OCI-LY3 (cell line): ENCODE data around the gene MADCAM1.

ENCODE experiments used
- H2AFZ ChIP-seq: fragments of 200-600, 300-600 bp; shearing (Covaris generic); 2 replicates; pipeline ENCODE4 v1.6.0; 2014; ENCODE audit warnings: antibody characterized with exemption, low read depth, low read length
- H3K27ac ChIP-seq: fragments of 200-600, 300-600 bp; sonication (generic); 2 replicates; pipeline ENCODE4 v1.5.1; 2014; ENCODE audit warnings: mild to moderate bottlenecking, low read length, moderate library complexity, mixed read lengths
- H3K27me3 ChIP-seq: fragments of 200-600, 300-600 bp; sonication (generic); 2 replicates; pipeline ENCODE4 v1.6.1; 2014; ENCODE audit warnings: low read depth, low read length, mixed read lengths
- H3K36me3 ChIP-seq: fragments of 200-600, 300-600 bp; sonication (generic); replicated peaks from 2 replicates; pipeline ENCODE3; 2014; ENCODE audit warnings: low read depth, low read length, mixed read lengths
- H3K4me1 ChIP-seq: fragments of 300-600, 200-600 bp; sonication (generic); 2 replicates; pipeline ENCODE4 v1.6.1; 2014; ENCODE audit warnings: low read length, mixed read lengths
- H3K4me2 ChIP-seq: fragments of 200-600, 300-600 bp; sonication (generic); 2 replicates; pipeline ENCODE4 v1.6.1; 2014; ENCODE audit warnings: low read length, mixed read lengths
- H3K4me3 ChIP-seq: fragments of 300-600, 200-600 bp; sonication (generic); 2 replicates; pipeline ENCODE4 v1.5.1; 2014; ENCODE audit warnings: antibody characterized with exemption, mild to moderate bottlenecking, low read length, moderate library complexity
- H3K79me2 ChIP-seq: fragments of 300-600, 200-600 bp; shearing (Covaris generic); 2 replicates; pipeline ENCODE4 v1.6.1; 2014; ENCODE audit warnings: mild to moderate bottlenecking, low read length, mixed read lengths
- H3K9ac ChIP-seq: fragments of 300-600, 200-600 bp; shearing (Covaris generic); 2 replicates; pipeline ENCODE4 v1.6.0; 2014; ENCODE audit warnings: mild to moderate bottlenecking, low read length, moderate library complexity
- H3K9me3 ChIP-seq: fragments of 200-600, 300-600 bp; shearing (Covaris generic); 2 replicates; pipeline ENCODE4 v1.6.1; 2014; ENCODE audit warnings: low read length, mixed read lengths; ENCODE audit not compliant: insufficient read depth
- H4K20me1 ChIP-seq: fragments of 200-600, 300-600 bp; sonication (generic); 2 replicates; pipeline ENCODE4 v1.6.1; 2016; ENCODE audit warnings: low read length, mixed read lengths; ENCODE audit not compliant: insufficient read depth
- CTCF ChIP-seq: fragments of 200-600, 300-600 bp; sonication (generic); IDR thresholded peaks from 2 replicates; pipeline ENCODE4 v1.5.1; 2014; ENCODE audit warnings: antibody characterized with exemption, low read length, low read depth
- EZH2phosphoT487 ChIP-seq: fragments of 200-600 bp; shearing (Covaris generic); IDR thresholded peaks from 2 replicates; pipeline ENCODE4 v1.6.1; 2018; ENCODE audit warnings: antibody characterized with exemption, mixed run types, low read depth

Gene MADCAM1

GRCh38 chr19:489418-490196 lies 6.7 kb upstream of the MADCAM1 start:
- Histone ChIP-seq H3K9ac (peak overlapping the region; percentile 92), H3K36me3 (peaks cover 4% of the 10 kb centered on the region), H3K4me3 (peak overlapping the region; percentile 98), H2AFZ (peak overlapping the region; percentile 16; the same call in 1 of the 2 replicates), H3K27me3 (no peaks in the 10 kb centered on the region), H3K4me2 (peak overlapping the region; percentile 96), H3K9me3 (no peaks in the 10 kb centered on the region), H3K79me2 (no peaks in the 10 kb centered on the region; the same call in 1 of the 2 replicates), H4K20me1 (no peaks in the 10 kb centered on the region), H3K4me1 (peaks cover 11% of the 10 kb centered on the region), H3K27ac (no peak overlapping the region)
- TF ChIP-seq EZH2phosphoT487 (no peak), CTCF (no peak)

DNA sequence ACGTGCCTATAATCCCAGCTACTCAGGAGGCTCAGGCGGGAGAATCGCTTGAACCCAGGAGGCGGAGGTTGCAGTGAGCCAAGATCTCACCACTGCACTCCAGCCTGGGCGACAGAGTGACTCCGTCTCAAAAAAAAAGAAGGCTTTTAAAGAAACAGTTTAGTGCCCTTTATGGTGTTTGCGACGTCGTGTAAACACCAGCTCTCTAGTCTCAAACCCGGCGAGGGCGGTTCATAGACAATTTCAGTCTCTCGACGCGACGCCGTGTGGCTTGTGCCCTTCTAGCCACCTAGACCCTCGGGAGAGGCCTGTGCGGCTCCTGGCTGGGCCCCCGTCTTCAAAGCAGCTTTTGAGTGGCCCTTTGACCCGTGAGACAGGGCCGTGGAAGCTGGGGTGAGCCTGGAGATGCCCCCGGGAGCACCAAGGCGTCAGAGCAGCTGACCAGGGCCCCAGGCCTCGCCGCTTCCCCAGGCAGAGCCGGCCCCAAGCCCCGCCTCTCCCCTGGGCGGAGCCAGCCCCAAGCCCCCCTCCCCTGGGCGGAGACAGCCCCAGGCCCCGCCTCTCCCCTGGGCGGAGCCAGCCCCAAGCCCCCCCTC lies 5.0 kb upstream of the MADCAM1 start:
- peaks cover 11% of the 10 kb centered on the region for H3K4me1 ChIP-seq
- H3K9ac ChIP-seq, result no peak overlapping the region
- no peak overlapping the region for H3K27ac ChIP-seq
- no peak overlapping the region for H3K4me3 ChIP-seq
- H3K9me3 ChIP-seq, result no peaks in the 10 kb centered on the region
- no peak overlapping the region for H3K4me2 ChIP-seq
- no peaks in the 10 kb centered on the region for H4K20me1 ChIP-seq
- H3K79me2 ChIP-seq, result no peaks in the 10 kb centered on the region; the same call in 1 of the 2 replicates
- TF ChIP-seq EZH2phosphoT487 (no peak), CTCF (no peak)
- H3K27me3 ChIP-seq, result no peaks in the 10 kb centered on the region
- H2AFZ ChIP-seq, result no peak overlapping the region
- H3K36me3 ChIP-seq, result peaks cover 4% of the 10 kb centered on the region

GRCh38 chr19:492091-492531 lies 4.2 kb upstream of the MADCAM1 start:
- Histone ChIP-seq H4K20me1 (no peaks in the 10 kb centered on the region), H3K79me2 (no peaks in the 10 kb centered on the region; the same call in 1 of the 2 replicates), H3K4me2 (no peak overlapping the region), H2AFZ (no peak overlapping the region), H3K4me3 (no peak overlapping the region), H3K4me1 (peaks cover 11% of the 10 kb centered on the region), H3K9me3 (no peaks in the 10 kb centered on the region), H3K27ac (no peak overlapping the region), H3K27me3 (no peaks in the 10 kb centered on the region), H3K36me3 (peaks cover 4% of the 10 kb centered on the region), H3K9ac (no peak overlapping the region)
- no peak for TF ChIP-seq EZH2phosphoT487
- TF ChIP-seq CTCF, result no peak

- no peak overlapping the region for H3K27ac ChIP-seq
- no peaks in the 10 kb centered on the region for H4K20me1 ChIP-seq
- no peak overlapping the region for H3K4me2 ChIP-seq
- no peaks in the 10 kb centered on the region for H3K36me3 ChIP-seq
- peaks cover 7% of the 10 kb centered on the region for H3K4me1 ChIP-seq
- no peak for TF ChIP-seq CTCF
- no peak for TF ChIP-seq EZH2phosphoT487
- no peak overlapping the region for H3K9ac ChIP-seq
- H3K79me2 ChIP-seq, result no peaks in the 10 kb centered on the region
- H3K4me3 ChIP-seq, result no peak overlapping the region
- H2AFZ ChIP-seq, result no peak overlapping the region
- no peaks in the 10 kb centered on the region for H3K9me3 ChIP-seq
- no peaks in the 10 kb centered on the region for H3K27me3 ChIP-seq
These were observed 2.7 kb upstream of the MADCAM1 start for GRCh38 chr19:493391-494170.
